Activated CD8-positive, alpha-beta memory T cell treated with anti-CD3 and anti-CD28 coated beads, Interleukin-2, amount 50 U/mL, for 1 hour (primary cell): ENCODE data around the gene HHEX.
"Not testable (repeated sequence)": the region's sequence is repeated elsewhere in the genome, so short reads cannot be mapped to it uniquely, and the experiment has no call there.

ENCODE experiments used
- DNase-seq: peaks from one replicate; pipeline ENCODE4 v3.0.0-alpha.2; 2020; ENCODE audit errors: extremely low read depth

HHEX gene

DNA sequence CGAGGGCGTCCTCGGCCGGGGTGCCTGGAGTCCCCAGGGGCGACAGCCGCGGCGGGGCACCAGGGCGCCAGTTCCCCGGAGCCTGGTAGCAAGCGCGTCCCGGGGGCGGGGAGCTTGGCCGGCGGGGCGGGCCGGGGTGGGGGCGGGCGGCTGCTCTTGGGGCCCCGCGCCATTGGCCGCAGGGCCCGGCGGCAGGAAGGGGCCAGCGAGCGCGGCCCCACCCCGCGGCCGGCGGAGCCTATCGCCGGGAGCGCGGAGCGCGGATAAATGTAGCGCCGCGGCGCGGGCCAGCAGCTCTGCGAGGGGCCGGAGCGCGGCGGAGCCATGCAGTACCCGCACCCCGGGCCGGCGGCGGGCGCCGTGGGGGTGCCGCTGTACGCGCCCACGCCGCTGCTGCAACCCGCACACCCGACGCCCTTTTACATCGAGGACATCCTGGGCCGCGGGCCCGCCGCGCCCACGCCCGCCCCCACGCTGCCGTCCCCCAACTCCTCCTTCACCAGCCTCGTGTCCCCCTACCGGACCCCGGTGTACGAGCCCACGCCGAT lies at the start of gene HHEX:
Gene HHEX (plus strand): TSS at position 293 of the 548 bp plus-strand sequence. CDS start 32 bp downstream, at position 325.
- DNase-seq: no peak

DNA sequence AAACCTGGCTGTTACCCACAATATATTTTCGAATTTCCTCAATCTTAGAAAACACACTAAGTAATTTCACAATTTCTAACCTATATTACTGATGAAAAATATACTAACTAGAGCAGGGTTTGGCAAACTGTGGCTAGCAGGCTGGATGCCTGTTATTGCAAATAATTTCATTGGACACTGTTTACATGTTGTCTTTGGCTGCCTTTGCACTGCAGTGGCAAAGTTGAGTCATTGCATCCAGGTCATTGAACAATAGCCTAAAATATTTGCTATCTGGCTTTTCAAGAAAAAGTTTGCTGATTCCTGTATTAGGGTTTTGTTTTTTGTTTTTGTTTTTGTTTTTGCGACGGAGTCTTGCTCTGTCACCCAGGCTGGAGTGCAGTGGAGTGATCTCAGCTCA lies 49.6 kb upstream of the HHEX start:
- DNase-seq: no peak

DNA sequence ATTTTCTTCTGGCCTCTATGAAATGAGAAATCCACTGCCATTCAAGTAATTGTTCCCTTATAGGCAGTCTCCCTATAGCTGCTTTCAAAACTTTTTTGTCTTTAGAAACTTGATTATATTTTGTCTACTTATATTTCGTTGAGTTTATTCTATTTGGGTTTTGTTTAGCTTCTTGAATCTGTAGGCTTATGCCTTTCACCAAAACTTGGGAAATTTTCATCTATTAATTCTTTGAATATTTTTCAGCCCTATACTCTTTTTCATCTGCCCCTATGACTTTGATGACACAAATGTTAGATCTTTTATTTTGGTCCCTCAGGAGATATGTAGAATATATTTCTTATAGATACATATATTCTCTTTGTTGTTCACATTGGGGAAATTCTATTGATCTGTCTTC lies 48.3 kb upstream of the HHEX start:
- DNase-seq: no peak

DNA sequence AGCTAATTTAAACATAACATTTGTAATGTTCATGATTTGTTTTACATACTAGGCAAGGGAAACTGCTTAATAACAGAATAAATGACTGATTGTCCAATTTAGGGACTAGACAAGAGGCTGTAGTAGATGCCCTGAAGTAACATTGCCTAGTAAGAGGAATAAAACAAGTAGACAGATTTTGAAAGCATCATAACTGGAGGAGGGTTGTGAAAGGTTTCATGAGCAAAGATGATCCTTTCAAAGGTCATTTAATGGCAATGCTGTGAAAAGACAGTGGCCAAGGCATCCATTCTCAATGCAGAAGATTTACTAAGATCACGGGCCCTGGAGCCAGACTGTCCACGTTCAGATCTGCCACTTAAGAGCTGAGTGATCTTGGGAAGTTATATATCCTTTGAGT lies 44.8 kb upstream of the HHEX start:
- DNase-seq: no peak

DNA sequence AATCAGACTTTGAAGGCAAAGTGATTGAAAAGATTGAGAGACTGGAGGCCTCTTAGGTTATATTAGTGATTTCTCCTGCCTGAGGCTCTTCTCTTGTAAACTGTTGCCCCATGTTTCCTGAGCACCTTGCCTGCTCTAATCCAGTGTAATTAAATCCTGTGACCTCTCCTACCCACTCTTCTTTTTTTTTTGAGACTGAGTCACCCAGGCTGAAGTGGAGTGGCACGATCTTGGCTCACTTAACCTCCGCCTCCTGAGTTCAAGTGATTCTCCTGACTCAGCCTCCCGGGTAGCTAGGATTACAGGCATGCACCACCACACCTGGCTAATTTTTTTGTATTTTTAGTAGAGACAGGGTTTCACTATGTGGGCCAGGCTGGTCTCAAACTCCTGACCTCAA lies 38.9 kb upstream of the HHEX start:
- not testable (repeated sequence) for DNase-seq

DNA sequence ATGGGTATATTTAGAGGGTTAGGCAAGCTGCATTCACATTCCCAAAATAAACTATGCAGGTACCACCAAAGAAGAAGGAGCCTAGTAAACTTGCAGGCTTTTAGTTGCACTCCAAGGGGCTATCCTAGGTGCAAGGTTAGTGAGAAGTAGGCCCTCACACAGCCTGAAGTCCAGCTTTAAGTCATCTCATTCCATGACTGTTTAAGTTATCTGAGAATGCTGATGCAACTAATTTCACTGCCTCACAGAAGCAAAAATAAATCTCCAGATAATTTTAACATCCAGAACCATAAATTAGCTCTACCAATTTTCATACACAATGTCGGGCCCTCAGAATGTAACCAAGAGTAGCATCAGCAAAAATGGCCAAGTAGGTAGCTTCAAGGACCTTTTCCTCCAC lies 34.3 kb upstream of the HHEX start:
- no peak for DNase-seq

DNA sequence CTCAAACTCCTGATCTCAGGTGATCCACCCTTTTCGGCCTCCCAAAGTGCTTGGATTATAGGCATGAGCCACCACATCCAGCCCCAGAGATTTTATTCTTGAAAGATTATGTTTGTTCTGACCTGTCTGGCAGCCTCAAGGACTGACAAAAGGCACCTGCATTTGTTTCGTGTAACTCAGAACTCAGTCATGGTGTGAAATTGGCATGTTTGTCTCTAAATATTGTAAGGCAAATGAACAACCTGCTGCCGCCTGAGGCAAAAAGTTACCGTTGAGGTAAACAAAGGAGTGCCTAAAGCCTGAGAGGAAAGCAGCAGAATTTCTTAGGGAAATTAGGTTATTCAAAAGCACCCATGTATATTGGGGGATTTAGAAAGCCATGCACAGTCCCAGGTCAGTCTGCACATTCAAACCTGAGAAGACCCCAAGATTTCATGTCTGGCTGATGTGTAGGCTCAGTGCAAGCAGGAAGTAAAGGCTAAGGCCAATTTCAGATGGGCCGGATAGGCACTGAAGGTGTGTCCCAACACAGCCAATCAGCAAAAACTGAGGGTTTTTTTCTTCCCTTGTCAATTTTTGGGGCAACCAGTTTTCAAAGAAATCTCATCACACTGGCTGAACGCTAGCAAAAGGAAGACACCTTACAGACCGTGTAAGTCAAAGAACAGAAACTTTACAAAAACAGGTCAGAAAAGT lies 33.3 kb upstream of the HHEX start:
- no peak for DNase-seq

DNA sequence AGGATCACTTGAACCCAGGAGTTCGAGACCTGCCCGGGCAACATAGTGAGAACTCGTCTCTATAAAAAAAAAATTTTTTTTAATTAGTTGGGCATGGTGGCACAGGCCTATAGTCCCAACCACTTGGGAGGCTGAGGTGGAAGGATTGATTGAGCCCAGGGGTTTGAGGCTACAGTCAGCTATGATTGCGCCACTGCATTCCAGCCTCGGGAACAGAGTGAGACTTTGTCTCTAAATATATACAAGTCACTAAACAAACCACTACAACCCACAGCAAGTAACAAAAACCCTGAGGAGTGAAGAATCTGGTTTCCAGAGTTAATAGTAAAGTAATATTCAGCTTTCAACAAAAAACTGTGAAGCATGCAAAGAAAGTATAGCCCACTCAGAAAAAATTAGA lies 32.7 kb upstream of the HHEX start:
- DNase-seq: no peak

DNA sequence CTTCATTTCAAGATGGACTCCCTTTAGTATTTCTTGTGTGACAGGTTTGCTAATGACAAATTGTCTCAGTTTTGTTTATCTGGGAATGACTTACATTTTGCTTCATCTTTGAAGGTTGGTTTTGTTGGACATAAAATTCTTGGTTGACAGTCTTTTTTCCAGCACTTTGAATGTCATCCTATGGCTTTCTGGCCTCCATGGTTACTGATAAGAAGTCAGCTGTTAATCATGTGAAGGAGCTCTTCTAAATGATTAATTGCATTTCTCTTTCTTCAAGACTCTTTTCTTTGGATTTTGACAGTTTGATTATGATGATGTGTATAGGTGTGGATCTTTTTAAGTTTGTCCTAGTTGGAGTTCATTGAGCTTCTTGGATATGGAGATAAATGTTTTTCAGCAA lies 26.9 kb upstream of the HHEX start:
- DNase-seq: no peak

DNA sequence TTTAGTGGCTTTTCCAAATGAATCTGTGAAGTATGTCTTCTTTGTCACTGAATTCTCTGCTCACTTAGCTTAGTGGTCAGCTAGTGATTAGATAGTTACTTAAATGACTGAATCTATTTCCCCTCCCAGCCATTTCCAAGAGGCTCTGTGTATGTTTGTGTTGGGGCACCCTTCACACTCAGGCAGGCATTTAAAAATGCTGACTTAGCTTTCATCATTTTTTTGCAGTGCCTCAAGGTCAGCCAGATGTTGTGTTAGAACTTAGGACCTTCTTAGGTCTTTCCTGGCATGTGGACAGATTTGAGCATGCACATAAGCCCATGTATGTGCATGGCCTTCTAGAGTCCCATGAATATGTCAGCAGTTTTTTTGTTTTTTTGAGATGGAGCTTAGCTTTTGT lies 25.4 kb upstream of the HHEX start:
- no peak for DNase-seq

DNA sequence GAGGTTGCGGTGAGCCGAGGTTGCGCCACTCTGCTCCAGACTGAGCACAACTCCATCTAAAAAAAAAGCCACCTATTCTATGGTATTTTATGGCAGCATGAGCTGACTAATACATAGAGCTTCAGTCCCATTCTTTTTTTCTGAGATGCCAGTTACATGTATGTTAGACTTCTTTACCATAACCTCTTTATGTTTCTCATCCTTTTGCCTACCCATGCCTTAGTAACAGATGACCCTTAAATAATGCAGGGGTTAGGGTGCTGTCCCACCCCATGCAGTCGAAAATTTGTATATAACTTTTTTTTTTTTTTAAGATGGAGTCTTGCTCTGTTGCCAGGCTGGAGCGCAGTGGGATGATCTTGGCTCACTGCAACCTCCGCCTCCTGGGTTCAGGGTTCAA lies 22.7 kb upstream of the HHEX start:
- no peak for DNase-seq

DNA sequence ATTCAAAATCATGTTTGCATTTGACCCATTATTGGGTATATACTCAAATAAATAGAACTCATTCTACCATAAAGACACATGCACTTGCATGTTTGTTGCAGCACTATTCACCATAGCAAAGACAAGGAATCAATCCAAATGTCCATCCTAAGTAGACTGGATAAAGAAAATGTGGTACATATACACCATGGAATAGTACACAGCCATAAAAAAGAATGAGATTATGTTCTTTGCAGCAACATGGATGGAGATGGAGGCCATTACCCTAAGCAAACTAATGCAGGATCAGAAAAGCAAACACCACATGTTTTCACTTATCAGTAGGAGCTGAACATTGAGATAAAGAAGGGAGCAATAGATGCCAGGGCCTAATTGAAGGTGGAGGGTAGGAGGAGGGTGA lies 12.0 kb upstream of the HHEX start:
- no peak for DNase-seq

DNA sequence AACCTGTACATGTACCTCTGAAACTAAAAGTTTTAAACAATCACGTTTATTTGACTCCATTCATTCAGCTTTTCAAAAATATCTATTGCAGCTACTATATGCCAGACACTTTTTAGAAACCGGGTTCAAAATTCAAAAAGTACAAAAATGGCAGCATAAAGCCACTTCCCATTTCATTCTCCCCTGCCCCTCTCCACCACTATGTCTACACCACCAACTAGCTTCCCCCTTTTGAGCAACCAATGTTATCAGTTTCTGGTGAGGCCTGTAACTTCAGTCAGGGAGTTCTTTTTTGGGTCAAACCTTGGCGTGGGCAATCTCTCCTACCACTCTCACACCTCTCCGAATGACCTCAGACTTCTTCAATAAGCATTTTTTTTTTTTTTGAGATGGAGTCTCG lies 11.5 kb upstream of the HHEX start:
- DNase-seq: no peak

DNA sequence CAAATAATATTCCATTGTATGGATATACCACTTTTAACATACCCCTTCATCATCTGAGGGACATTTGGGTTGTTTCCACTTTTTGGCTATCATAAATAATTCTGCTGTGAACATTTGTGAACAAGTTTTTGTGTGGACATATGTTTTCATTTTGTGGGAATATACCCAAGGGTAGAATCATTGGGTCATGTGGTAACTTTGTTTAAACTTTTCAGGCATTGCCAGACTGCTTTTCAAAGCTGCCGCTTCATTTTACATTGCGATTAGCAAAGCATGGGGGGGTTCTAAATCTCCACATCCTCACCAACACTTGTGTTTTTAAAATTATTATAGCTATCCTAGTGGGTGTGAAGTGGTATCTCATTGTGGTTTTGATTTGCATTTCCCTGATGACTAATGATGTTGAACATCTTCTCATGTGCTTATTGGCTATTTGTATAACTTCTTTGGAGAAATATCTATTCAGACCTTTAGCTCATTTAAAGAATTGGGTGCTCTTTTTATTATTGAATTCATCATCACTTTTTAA lies 8.4 kb upstream of the HHEX start:
- no peak for DNase-seq

DNA sequence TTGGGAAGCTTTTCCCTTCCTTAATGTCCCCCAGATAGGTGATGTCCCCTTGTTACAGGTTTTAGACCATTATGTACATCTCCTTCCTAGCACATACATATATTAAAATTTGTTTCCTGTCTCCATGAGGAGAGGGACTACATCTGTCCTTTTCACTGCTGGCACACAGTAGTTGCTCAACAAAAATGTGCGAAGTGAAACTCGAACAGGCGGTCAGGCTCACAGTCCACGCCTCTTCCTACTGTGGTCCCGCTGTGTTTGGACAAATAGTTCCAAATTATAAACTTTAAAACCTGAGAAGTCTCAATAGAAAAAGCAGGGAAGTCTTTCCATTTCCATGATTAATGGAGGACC lies 1.2 kb upstream of the HHEX start:
- DNase-seq: no peak

DNA sequence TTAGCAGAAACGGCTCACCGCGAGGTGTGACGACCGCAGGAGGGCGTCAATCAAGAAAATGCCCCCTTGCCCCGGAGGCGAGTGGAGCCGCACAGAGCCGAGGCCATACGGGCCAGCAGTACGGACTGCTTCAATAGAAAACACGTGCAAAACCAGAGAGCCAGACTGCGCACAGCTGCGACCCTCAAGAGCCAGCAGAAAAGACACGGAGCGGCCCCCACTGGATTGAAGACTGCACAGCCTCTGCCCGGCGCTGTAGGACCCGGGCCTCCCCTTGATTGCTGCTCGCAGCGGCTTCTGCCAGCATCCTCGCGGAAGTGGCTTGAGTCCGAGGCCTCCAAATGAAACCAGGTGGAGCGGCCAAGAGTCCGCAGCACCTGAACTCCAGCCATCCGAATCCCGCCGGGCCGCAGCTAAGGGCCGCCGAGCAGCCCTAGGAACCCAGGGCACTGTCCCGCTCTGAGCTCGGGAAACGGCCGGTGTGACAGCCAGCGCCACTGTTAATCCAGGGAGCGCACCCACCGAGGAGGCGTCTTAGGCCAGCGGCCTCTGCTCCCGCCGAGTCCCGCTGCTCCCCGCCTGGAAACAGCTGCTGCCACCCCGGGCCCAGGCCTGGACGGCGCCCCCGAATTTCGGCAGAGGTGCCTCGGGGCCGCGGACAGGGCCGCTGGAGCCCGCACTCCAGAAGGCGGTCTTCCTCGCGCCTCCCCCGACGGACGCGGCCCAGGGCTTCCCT lies 660 bp upstream of the HHEX start:
- DNase-seq: no peak

DNA sequence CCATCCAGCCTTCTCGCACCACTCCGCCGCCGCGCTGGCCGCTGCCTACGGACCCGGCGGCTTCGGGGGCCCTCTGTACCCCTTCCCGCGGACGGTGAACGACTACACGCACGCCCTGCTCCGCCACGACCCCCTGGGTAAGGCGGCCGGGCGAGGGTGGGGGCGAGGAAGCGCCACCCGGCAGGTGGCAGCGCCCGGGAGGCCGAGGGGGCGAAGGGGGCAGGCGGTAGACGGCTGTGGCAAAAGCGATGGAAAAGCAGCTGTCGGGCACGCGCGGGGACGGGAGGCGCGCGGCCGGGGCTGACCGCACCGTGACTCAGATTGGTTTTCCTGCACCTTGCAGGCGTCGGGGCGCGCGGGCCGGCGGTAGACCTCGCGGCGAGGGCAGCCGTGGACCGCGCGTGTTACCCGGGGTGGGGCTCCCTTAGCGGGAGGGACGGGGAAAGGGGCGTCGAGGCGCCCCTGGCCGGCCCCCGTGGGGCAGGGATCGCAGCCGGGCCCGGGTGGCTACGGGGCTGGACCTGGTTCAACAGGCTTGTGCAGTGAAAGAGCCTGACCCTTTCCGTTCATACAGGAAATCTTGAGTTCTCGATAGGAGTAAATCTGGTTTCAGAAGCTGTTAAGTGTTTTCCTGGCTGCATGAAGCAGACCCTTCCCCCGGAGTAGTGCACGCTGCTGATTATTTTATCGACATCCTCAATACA lies 608 bp downstream of the HHEX start:
- peak; percentile 29 for DNase-seq

DNA sequence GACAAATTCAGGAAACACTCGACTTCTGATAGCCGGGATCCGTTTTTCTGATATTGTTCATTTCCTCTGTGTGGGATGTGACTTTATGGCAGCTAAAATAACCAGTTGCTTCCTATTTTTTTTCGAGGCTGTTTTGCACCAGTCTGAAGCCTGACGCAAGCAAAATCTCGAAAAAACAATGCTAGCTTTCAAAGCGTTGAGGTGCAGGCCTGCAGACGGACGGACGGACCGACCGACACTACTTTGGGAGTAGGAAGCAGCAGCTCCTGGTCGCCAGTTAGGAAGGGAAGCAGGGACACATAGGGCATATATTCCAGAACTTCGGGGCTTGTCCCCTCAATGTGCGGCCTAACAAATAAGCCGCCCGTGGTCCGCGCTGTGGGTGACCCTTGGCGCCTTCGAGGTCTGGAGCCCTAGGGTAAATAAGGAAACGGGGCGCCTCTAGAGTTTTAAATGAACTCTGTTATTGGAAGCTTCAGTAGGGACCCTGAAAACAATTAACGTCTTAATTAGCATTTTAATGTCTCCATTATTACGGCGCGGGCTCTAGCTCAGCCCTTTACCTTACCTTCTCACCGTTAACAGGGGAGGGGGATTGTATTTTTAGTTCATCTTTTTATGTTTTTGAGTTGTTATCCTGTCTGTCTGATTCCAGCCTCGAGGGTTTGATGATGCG lies 1.3 kb downstream of the HHEX start:
- no peak for DNase-seq

DNA sequence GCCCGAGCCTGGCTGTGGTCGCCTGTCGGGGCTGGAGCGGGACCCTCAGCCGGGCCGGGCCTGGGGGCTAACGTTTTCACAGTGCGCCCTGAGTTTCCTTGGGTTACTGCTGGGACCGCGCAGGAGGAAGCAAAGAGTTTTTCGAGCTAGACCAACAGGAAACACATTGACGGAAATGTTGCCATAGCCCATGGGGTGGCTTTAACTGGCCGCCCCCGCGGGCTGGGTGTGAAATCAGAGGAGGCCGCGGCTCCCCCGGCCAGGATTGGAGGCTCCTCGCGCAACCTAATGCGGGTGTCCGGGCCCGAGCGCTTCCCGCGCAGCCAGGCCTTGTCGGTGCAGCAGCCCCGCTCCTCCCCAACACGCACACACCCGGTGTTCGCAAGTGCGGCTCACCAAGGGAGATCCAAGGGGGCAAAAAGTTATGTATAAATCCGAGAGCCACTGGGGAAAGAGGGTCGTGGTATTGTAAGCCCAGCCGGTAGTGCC lies 1.9 kb downstream of the HHEX start:
- DNase-seq: no peak

DNA sequence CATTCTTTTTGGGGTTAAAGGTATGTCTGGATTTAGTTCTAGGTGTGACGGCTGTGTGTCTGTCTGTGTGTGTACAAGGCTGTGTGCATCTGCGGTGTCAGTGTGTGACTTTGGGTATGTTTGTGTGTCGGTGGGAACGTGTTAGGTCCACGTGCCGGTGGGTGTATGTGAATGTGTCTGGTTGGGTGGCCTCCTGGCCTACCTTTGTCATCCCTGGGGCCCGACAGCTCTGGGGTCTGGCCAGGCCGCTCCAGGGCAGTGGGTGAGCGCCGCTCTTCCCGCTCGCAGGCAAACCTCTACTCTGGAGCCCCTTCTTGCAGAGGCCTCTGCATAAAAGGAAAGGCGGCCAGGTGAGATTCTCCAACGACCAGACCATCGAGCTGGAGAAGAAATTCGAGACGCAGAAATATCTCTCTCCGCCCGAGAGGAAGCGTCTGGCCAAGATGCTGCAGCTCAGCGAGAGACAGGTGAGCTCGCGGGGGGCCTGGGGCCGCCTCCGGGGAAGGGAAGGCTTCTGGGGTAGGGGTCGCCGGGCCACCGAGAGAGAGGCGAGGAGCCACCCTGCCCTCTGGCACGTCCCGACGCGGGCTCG lies 2.4 kb downstream of the HHEX start:
- no peak for DNase-seq
